Measurements from ENCODE around the gene SND1.

The SND1 gene

GRCh38 chr7:128114806-128115205, 462.8 kb downstream of the SND1 start:
- no peak for DNase-seq (ENCODE audit: low read depth, low spot score)

DNA sequence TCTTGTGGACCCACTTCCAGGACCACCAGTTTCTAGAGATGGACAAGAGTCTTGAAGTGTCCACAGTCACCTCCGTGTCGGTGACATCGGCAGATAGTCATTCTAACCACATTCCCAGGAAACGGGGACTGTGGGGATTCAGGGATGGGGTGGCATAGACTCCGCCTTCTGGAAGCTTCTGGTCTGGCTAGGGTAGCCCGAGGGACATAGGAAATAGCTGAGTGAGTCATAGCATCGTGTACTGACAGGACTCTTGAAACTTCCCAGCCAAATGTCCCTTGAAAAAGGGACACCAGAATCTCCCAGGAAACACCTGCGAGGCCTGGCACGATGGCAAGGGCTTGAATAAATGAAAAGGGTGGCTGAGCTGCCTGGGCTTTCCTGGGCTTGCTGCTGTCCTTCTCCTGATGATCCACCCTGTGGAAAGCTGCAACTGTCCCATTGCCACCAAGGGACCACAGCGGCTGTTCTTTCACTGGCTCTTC, 463.4 kb downstream of the SND1 start:
- DNase-seq (ENCODE audit: low read depth, low spot score) = no peak

DNA sequence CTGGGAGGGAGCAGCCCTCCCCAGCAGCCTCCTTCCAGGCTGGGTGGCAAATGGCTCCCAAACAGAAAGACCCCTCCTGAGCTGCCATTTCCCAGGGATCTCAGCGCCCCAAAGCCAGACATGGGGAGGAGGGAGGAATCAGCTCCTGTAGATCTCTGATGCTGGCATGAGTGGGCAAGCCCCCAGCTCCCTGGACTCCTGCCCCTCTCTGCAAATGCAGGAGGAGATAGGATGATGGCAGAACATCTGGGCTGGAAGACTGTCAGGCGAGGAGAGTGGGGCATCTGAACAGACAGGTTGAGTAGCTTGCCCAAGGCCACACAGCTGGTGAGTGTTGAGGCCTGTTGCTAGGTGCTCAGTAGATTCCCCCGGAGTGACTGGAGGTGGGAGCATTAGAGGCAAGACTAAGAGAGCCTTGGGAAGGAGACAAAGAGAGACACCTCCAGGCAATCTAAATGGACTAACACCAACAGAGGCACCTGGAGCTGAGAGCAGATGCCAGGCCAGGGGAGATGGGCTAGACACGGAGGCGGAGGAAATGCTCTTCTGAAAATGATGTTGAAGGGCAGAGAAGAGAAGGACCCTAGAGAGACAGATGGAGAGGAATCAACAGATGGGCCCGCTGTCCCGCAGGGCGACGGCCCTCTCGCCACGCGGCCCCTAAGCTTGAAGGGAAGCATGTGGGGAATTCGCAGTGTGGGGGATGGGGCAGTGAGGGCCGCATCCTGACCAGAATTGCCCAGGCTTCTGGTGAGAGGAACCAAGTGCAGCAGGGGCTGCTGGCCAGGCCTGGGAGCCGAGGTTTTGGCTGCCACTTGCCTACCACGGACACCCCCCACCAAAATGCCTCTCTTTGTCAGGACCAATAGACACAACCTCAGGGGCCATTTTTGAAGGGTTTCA, 464.1 kb downstream of the SND1 start:
- no peak for DNase-seq (ENCODE audit: low read depth, low spot score)

- no peak for DNase-seq (ENCODE audit: low read depth, low spot score)
Measured at GRCh38 chr7:128116740-128117139, 464.7 kb downstream of the SND1 start.

- no peak for DNase-seq (ENCODE audit: low read depth, low spot score)
Measured at GRCh38 chr7:128117691-128118090, 465.7 kb downstream of the SND1 start.

DNA sequence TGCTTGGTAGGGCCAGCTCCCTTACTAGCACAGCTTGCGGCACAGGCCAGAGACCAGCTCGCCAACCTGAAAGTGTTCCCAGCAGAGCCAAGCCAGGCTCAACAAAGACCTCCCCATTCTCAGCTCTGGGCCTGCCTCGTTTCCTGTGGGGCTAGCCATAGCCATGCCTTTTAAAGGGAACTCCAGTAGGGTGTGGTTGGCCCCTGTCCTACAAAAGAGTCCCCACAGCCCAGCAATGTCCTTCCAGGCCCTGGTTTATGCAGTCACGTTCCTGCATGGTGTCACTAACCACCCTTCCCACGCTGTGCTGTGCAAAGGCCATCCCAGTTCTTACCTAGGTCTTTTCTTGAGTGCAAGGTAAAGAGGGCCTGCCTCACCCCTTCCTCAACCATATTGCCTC, 467.0 kb downstream of the SND1 start:
- DNase-seq (ENCODE audit: low read depth, low spot score) = no peak

DNA sequence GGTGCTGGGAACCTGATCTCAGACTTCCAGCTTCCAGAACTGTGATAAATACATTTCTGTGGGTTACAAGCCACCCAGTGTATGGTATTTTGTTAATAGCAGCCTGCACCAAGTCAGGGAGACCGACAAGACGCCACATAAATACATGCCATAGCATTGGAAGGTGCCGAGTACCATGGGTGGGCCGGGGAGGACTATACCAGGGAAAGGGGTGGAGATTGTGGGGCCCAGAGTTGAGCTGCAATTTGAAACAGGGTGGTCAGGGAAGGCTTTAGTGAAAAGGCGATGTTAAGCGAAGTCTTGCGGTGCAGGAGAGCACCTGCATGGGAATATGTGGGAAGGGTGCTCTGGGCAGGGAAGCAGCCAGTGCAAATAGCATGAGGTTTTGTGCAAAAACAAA, 468.1 kb downstream of the SND1 start:
- DNase-seq (ENCODE audit: low read depth, low spot score) = no peak

DNA sequence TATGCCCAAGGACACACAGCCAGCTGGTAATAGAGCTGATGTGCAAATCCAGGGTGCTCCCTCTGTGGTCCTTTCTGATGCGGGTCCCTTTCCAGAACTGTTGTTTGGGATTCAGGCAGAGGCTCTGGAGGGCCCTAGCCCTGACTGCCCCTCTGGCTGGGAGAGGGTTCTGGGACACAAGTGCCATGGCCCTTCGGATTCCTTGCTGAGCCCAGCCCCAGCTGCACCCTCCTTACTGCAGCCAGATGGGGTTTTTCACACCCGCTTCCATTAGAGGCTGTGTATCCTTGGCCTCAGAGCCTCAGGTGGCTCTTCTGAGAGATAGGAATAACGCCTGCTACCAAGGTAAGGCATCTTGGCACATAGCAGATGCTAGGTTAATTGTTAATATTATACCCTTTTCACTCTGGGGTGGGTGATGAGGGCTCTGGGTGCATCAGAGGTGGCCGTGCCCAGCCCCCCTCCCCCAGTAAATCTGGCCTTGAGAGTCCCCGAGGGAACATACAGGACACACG, 469.0 kb downstream of the SND1 start:
- DNase-seq (ENCODE audit: low read depth, low spot score) = no peak

GRCh38 chr7:128121711-128122530, 469.9 kb downstream of the SND1 start:
- no peak for DNase-seq (ENCODE audit: low read depth, low spot score)

DNA sequence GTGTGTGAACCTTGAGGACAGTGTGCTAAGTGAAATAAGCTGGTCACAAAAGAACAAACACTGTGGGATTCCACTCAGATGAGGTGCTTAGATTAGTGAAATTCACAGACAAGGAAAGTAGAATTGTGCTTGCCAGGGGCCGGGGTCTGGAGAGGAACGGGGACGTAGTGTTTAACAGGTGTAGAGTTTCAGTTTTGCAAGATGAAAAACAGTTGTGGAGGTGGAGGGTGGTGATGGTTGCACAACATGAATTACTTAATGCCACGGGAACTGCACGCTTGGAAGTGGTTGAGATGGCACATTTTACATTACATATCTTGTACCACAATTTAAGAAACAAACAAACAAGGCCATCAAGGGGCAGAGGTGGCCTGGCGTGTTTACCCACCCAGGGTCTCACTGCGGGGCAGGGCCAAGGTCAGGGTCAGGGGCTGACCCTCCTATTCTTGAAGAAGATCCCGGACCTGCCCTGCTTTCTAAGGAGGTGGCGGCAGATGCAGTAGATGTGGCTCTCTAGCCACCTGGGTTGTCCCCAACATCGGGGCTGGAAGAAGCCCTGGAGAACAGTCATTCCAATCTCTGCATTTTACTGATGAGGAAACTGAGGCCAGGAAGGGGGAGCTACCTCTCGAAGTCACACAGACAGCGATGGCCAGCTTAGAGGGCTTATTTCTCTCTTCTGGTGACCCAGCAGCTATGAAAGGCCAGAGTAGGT, 470.7 kb downstream of the SND1 start:
- DNase-seq (ENCODE audit: low read depth, low spot score) = no peak

GRCh38 chr7:128123291-128124037, 471.5 kb downstream of the SND1 start:
- no peak for DNase-seq (ENCODE audit: low read depth, low spot score)

DNA sequence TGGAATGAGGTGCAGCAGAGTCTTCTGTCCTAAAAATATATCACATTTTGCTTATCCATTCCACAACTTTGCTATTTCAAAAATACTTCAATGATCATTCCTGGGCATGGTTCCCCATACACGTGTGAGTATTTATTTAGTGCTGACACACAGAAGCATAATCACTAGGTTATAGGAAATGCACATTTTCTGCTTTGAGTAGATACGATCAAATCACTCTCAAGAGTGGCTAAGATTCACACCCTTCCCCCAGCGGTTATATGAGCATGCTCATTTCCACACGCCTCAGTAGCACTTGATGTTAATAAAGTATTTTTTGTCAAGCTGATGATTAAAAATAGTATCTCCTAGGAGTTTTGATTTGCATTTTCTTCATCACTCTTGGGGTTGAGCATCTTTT, 472.8 kb downstream of the SND1 start:
- DNase-seq (ENCODE audit: low read depth, low spot score) = no peak

DNA sequence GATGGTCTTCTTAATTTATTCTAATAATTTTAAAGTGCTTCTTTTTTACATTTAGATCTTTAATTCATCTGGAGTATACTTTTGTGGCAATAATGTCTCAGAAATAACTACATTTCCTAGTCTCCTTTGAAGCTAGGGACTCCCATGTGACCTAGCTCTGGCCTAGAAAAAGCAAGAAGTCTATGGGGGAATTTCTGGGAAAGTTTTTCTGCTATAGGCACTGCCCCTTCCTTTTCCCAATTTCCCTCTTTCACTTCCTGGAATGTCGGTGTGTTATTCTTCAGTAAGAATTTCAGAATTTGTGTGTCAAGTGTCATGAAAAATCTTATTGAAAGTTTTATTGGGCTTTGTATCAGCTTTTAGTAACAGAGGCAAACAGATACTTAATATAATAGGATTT, 473.8 kb downstream of the SND1 start:
- no peak for DNase-seq (ENCODE audit: low read depth, low spot score)

DNA sequence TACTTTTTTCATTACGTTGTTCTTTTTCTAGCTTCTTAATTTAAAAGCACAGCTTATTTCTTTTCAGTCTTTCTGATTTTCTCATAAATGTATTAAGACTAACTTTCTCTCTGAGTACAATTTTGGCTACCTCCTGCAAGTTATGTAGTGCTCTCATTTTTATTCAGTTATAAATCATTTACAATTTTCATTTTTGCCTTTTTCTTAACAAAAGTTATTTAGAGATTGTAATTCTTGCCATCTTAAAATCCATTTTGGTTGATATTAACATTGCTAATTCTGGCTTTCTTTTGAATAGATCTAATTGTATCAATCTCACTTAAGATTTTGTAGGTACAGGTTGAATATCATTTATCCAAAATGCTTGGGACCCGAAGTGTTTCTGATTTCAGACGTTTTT, 476.4 kb downstream of the SND1 start:
- no peak for DNase-seq (ENCODE audit: low read depth, low spot score)

DNA sequence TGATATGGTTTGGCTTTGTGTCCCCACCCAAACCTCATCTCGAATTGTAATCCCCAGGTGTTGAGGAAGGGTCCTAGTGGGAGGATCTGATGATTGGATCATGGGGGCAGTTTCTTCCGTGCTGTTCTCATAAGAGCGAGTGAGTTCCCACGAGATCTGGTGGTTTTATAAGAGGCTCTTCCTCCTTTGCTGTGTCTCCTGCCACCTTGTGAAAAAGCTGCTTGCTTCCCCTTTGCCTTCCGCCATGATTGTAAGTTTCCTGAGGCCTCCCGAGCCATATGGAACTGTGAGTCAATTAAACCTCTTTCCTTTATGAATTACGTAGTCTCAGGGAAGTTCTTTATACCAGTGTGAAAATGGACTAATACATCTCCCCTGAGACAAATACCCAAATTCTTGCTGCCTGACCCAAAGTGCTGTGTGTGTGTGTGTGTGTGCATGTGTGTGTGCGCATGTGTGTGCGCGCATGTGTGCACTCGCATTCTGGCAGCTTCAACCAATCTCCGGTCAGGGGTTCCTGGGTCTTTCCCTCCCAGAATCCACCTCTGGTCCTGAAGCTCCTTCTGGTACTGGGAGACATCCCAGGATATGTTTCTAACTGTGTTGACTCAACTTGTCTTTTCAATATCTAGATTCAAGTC, 477.4 kb downstream of the SND1 start:
- DNase-seq (ENCODE audit: low read depth, low spot score) = no peak

GRCh38 chr7:128131115-128131514, 479.1 kb downstream of the SND1 start:
- no peak for DNase-seq (ENCODE audit: low read depth, low spot score)

DNA sequence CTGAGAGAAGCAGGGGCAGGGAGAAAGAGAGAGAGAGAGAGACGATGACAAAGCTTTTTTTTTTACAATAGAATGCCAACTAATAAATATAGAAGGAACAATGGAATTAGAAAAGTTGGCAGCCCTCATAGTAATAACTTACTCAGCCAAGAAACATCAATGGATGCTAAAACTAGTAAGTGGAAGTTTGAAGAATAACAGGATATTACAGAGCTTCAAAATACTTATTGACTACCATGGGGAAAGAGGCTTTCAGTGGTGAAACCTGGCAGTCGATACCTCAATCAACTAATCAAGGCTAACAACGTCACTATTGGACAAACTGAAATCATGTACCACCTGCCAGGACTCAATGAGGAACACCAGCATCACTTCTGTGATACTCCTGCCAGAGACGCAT, 479.7 kb downstream of the SND1 start:
- DNase-seq (ENCODE audit: low read depth, low spot score) = no peak

DNA sequence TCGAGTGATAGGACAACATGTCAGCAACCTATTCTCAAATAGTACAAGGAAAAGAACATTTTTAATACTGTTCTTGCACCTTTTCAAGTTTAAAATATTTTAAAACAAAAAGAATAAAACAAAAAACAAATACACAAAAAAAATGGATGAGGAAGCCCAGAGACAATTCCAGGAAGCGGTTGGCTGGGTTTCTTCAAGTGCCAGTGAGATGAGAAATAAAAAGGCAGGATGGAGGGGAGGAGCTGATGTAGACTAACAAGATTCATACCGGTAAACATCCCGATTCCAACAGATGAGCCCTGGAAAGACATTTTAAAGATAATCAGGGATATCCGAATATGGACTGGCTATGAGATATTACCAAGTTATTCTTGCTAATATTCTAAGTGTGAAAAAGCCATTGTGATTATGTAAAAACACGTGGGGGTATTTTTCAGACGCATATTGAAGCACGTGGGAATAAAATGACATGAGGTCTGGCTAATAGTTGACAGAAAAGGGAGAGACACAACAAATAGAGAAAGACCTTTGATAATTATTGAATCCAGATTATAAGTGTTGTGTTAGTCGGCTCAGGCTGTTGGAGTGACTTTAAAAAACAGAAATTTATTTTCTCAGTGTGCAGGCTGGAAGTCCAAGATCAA, 480.6 kb downstream of the SND1 start:
- DNase-seq (ENCODE audit: low read depth, low spot score) = no peak

GRCh38 chr7:128135159-128135514, 483.1 kb downstream of the SND1 start:
- no peak for DNase-seq (ENCODE audit: low read depth, low spot score)

GRCh38 chr7:128135515-128136214, 483.7 kb downstream of the SND1 start:
- DNase-seq (ENCODE audit: low read depth, low spot score) = no peak
